Lower lobe of right lung (tissue), 2 donors: ENCODE results near the gene MDFI. TPM values are rescaled to one million over a fixed set of nuclear protein-coding genes. Genes with fewer than 3 reads are reported as not detected.

Experiments used
- ATAC-seq, 2 donors: fragments of 200-7000 bp; cut with Tn5 transposase; one replicate each; pipeline ENCODE4 v1.9.1; 2020 to 2022; ENCODE audit warnings: mild to moderate bottlenecking in 2 of 2, moderate library complexity in 2 of 2
- DNase-seq: peaks from one replicate; pipeline ENCODE4 v3.0.0-alpha.2; 2020
- H3K27ac ChIP-seq: fragments of 200-600 bp; one replicate; pipeline ENCODE4 v1.8.0; 2022
- H3K27me3 ChIP-seq: fragments of 200-600 bp; one replicate; pipeline ENCODE4 v1.8.0; 2022; ENCODE audit warnings: low read depth
- H3K36me3 ChIP-seq: fragments of 200-600 bp; one replicate; pipeline ENCODE4 v1.8.0; 2022; ENCODE audit warnings: mild to moderate bottlenecking
- H3K4me1 ChIP-seq: fragments of 200-600 bp; one replicate; pipeline ENCODE4 v1.8.0; 2022
- H3K4me3 ChIP-seq: fragments of 200-600 bp; one replicate; pipeline ENCODE4 v1.8.0; 2022; ENCODE audit warnings: mild to moderate bottlenecking
- H3K9me3 ChIP-seq: fragments of 200-600 bp; one replicate; pipeline ENCODE4 v1.8.0; 2022
- intact Hi-C: fragments of 100-400 bp; cut with DNase I; formaldehyde crosslinking; loops from one replicate; pipeline ENCODE4 v1.11.0; 2022
- total RNA-seq: library from RNA; stranded (reverse); fragmentation: NEBNext Ultra II Directional; extraction: Animal tissue kit (Norgen Biotek cat#: 25700); gene quantifications from one replicate; pipeline ENCODE4 v1.2.1, GENCODE V29; 2021
- TF ChIP-seq, protein P1 (sequence below): fragments of 200-600 bp; IDR thresholded peaks from one replicate; pipeline ENCODE4 v1.8.0; 2022; ENCODE audit warnings: antibody characterized with exemption, mild to moderate bottlenecking
- donor health status: DM: no; HTN: yes; CAD: no; lungs with severe emphysema.

MDFI gene
- total RNA-seq, 1 donor from 2014 or later, result 10.6 TPM

- no peaks in the 10 kb centered on the region for H3K9me3 ChIP-seq
- peak overlapping the region; percentile 58 for H3K4me3 ChIP-seq
- DNase-seq, result no peak
- no peaks in the 10 kb centered on the region for H3K27me3 ChIP-seq
- peak; percentile 16 to 45 for ATAC-seq
- peak overlapping the region; percentile 68 for H3K27ac ChIP-seq
- TF ChIP-seq, protein P1, sequence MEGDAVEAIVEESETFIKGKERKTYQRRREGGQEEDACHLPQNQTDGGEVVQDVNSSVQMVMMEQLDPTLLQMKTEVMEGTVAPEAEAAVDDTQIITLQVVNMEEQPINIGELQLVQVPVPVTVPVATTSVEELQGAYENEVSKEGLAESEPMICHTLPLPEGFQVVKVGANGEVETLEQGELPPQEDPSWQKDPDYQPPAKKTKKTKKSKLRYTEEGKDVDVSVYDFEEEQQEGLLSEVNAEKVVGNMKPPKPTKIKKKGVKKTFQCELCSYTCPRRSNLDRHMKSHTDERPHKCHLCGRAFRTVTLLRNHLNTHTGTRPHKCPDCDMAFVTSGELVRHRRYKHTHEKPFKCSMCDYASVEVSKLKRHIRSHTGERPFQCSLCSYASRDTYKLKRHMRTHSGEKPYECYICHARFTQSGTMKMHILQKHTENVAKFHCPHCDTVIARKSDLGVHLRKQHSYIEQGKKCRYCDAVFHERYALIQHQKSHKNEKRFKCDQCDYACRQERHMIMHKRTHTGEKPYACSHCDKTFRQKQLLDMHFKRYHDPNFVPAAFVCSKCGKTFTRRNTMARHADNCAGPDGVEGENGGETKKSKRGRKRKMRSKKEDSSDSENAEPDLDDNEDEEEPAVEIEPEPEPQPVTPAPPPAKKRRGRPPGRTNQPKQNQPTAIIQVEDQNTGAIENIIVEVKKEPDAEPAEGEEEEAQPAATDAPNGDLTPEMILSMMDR, result no peak
- intact Hi-C loops, result no loop called here
- peaks cover 41% of the 10 kb centered on the region for H3K36me3 ChIP-seq
- H3K4me1 ChIP-seq, result peaks cover 23% of the 10 kb centered on the region
These were observed 44.9 kb downstream of the MDFI start for GRCh38 chr6:41683273-41683522.

GRCh38 chr6:41683523-41684310 is 45.4 kb downstream of the MDFI start:
- TF ChIP-seq, protein P1, result peak; percentile 94
- no peaks in the 10 kb centered on the region for H3K9me3 ChIP-seq
- H3K4me3 ChIP-seq, result peak overlapping the region; percentile 58
- peaks cover 46% of the 10 kb centered on the region for H3K36me3 ChIP-seq
- peak overlapping the region; percentile 68 for H3K27ac ChIP-seq
- DNase-seq (peak; percentile 89), ATAC-seq (peak; percentile 88 to 90)
- no peaks in the 10 kb centered on the region for H3K27me3 ChIP-seq
- peaks cover 23% of the 10 kb centered on the region for H3K4me1 ChIP-seq
- intact Hi-C loops, result no loop called here

DNA sequence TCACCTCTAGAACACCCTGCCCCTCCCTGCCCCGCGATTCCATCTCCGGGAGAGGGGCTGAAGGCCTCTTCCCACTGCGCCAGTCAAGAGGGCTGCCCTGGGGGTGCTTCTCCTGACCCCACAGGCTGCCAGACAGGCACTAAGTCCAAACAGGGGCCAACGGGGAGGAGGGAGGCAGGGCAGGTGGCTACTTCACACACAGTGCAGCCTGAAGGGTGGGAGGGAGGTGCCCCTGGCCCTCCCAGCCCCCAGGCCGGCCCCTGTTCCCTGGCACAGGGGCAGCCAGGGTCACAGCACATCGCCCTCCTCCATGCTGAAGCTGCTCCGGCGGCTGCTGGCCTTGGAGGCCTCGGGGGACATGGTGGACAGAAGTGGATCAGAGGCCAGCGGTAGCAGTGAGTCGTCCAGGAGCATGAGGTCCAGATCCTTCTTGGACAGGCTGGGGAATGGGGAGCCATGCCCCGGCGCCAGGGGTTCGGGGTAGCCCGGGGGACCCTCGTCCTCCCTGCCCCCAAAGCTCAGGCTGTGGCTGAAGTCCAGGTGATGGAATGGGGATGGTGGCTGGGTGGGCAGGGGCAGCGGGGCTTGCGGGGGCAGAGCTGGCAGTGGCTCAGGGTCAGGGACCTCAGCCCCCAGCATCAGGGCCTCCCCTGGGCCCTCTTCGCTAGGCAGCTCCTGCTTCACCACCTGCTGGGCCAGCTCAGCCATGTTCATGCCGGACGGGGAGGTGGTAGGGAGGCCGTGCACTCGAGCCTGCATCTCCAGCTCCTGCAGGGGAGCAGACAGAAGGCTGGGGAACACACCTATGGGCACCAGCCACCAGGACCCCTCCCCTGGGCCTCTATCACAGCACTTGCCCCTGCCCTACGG is 46.3 kb downstream of the MDFI start:
- no peak for DNase-seq
- H3K27me3 ChIP-seq, result no peaks in the 10 kb centered on the region
- H3K36me3 ChIP-seq, result peaks cover 52% of the 10 kb centered on the region
- ATAC-seq, result no peak
- H3K9me3 ChIP-seq, result no peaks in the 10 kb centered on the region
- peaks cover 23% of the 10 kb centered on the region for H3K4me1 ChIP-seq
- TF ChIP-seq, protein P1, result no peak
- H3K27ac ChIP-seq, result no peak overlapping the region
- no peak overlapping the region for H3K4me3 ChIP-seq
- intact Hi-C loops, result no loop called here

DNA sequence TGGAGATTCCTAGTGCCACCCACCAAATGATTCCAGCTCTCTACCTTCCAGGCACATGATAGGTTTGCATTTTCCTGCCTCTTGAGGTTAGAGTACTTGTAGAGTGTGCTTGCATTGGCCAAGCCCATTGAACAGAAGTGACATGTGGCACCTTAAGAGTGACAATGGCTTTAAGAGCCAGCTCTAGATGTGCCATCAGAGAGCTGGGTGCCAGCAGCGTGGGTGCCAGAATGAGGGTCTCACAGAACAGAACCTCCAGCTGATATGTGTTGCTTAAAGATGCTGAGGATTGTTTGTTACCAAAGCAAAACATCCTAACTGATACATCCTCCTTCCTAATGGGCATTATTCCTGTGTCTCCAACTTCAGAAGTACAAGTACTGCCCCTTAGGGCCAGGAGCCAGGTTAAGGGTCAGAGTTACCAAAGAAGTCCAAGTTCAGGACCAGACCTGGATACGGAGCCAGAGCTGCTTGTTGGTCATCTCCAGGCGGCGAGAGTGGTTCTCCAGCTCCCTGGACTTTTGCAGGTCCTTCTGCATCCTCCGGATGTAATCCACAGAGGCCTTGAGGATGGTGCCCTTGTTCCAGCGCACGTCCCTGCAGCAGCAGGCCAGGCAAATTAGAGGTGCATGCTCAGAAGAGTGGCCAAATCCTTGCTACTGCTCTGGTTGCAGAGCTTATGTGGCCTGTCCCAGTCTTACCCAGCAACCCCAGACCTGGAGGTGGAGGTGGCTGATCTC is 47.5 kb downstream of the MDFI start:
- intact Hi-C loops, result no loop called here

More for the DNA sequence above, 47.5 kb downstream of the MDFI start:
- no peak overlapping the region for H3K27ac ChIP-seq
- ATAC-seq (no peak), DNase-seq (no peak)
- H3K27me3 ChIP-seq, result no peaks in the 10 kb centered on the region
- no peaks in the 10 kb centered on the region for H3K9me3 ChIP-seq
- TF ChIP-seq, protein P1, result no peak
- H3K4me1 ChIP-seq, result peaks cover 23% of the 10 kb centered on the region
- no peak overlapping the region for H3K4me3 ChIP-seq
- peaks cover 65% of the 10 kb centered on the region for H3K36me3 ChIP-seq
